HG02870 (cell line): ENCODE results near the gene TIAM1.

ENCODE experiments used
- ATAC-seq: cut with Tn5 transposase; IDR thresholded peaks from one replicate; pipeline ENCODE4 v1.9.1; 2021; ENCODE audit warnings: mild to moderate bottlenecking, moderate library complexity; ENCODE audit not compliant: unreplicated experiment

The TIAM1 gene

GRCh38 chr21:31290765-31291164, 53.3 kb downstream of the TIAM1 start:
- no peak for ATAC-seq

GRCh38 chr21:31289702-31290101, 54.4 kb downstream of the TIAM1 start:
- ATAC-seq, result no peak

GRCh38 chr21:31288191-31288590, 55.9 kb downstream of the TIAM1 start:
- ATAC-seq, result no peak

- no peak for ATAC-seq
Observed at GRCh38 chr21:31287201-31287600, 56.9 kb downstream of the TIAM1 start.

- ATAC-seq, result no peak
Observed at GRCh38 chr21:31286621-31287020, 57.4 kb downstream of the TIAM1 start.

- no peak for ATAC-seq
Observed at GRCh38 chr21:31284797-31285397, 59.2 kb downstream of the TIAM1 start.

DNA sequence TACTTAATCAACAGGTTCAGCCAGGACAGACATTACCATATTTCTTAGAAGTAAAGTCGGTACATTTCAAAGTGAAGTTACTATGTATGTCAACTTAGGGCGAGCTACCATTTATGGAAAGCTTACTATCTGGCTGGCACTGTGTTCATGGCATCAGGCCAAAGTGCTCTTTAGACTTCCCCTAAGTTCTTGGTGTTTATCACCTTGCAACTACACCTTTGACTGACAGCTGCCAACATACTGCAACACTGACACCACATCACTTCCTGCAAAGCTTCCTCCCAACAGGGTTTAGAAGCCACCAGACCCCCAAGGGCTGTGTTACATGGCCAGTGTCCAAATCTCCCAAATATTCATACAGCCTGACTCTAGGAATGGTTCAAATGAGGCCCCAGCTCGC, 61.0 kb downstream of the TIAM1 start:
- ATAC-seq, result no peak

DNA sequence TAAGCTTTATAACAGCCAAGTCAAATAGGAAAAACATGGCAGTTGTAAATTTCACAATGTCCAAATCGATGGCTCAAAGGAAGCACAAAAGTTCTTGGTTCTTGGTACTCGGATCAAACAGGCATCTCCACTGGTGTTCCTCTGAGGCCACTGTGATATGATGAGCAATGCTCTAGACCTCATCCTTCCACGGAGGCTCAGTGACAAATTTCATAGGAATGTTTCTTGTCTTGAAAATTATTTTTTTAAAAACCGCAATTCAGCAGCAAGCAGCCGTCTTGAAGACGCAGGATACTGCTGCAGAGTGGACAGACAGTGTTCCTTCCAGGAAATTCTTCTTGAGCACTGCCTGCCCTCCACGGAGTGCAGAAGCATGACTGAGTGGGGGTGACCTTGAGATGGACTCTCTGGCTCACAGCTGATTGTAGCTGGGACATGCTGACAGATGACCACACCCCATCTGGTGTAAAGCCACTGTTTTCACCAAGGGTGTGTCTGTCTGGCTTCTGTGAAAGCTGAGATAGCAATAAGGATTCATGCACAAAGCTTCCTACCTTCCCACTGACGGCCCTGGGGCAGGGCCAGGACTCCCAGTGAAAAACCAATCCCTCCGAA, 61.9 kb downstream of the TIAM1 start:
- ATAC-seq, result no peak

DNA sequence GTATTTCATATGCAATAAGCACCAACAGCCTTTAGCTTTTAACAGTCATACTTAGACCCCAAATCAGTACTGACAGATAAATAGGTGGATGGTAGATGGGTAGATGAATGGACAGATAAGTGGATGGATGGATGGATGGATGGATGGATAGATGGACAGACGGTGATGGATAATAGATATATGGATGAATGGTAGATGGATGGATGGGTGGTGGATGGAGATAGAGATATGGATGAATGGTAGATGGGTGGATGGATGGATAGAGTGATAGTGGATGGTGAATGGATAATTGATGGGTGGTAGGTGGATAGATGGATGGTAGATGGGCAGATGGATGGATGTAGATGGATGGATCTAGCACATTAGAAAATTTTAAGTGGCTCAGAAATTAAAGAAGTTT, 62.5 kb downstream of the TIAM1 start:
- no peak for ATAC-seq

DNA sequence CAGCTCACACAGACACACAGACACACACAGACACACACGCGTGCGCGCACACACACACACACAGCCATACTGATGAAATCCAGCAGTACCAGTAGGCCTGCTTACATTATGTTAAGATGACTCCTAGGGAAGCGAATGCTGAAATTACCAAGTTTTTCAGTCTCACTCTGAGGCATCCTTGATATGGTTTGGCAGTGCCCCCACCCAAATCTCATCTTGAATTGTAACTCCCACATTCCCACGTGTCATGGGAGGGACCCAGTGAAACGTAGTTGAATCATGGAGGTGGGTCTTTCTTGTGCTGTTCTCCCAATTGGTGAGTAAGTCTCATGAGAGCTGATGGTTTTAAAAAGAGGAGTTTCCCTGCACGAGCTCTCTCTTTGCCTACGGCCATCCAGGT, 64.1 kb downstream of the TIAM1 start:
- no peak for ATAC-seq

GRCh38 chr21:31279214-31279613, 64.8 kb downstream of the TIAM1 start:
- ATAC-seq, result no peak

DNA sequence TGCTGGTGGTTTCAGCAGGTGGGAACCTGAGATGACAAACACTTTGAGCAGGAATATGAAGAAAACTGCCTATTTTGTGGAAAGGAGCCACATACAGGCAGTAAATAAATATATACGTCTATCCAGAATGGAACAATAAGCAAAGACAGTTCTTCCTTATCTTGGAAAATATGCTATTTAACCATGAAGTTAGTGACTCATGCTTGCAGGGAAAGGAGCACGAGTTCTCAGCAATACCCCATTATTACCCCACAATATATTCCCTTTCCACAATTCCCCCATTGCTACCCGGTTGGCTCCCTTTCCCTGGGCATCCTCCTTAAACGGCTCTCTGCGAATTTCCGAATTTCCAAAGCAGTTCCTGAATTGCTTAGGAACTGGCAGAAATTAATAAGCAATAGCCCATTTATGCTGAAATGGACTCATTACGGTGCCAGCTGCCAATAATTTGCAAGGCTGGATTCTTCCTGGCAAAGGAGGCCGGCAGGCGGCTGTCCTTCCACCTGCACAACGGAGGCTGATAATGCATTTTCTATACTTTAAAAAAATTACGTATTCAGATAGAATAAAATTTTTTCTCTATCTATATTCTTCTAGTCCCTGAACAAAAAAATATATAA, 65.4 kb downstream of the TIAM1 start:
- no peak for ATAC-seq

GRCh38 chr21:31276663-31277062, 67.4 kb downstream of the TIAM1 start:
- ATAC-seq, result no peak

DNA sequence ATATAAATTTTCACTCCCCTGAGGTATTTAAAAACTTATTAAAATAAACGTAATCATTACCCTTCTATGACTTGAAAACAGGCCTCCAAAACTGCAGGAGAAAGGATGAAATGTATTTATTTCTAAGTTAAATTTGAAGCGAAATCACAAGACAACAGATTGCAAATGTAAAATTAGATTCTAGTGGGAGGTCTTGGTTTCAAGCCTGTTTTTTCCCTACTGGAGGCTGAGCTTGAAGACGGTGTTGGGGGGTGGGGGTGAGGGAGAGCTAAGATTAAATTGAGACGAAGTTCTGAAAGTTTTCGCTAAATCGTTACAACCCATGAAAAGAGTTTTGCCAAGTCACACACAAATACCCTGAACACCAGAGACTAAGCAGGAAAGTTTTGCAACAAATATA, 68.2 kb downstream of the TIAM1 start:
- ATAC-seq, result no peak

GRCh38 chr21:31273278-31273677, 70.8 kb downstream of the TIAM1 start:
- ATAC-seq, result no peak

GRCh38 chr21:31268090-31268489, 76.0 kb downstream of the TIAM1 start:
- ATAC-seq, result no peak

DNA sequence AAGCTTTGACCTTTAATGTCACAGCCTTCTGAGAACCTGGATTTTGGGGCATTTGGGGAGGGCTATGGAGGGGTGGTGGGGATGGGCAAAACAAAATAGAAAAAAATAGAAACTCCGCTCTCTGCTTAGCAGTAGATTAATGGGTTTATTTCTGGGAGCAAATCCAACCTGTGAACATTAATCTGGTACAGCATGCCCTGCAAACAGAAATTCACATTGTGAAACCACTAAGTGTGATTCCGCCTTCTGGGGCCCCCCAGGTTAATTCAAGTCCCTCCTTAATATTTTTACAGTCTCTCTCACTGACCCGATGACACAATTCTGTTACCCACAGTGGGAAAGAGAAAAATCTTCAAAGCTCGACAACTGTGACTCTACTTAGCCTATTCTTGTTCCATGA, 76.4 kb downstream of the TIAM1 start:
- ATAC-seq, result no peak

GRCh38 chr21:31266241-31266640, 77.8 kb downstream of the TIAM1 start:
- ATAC-seq, result no peak

DNA sequence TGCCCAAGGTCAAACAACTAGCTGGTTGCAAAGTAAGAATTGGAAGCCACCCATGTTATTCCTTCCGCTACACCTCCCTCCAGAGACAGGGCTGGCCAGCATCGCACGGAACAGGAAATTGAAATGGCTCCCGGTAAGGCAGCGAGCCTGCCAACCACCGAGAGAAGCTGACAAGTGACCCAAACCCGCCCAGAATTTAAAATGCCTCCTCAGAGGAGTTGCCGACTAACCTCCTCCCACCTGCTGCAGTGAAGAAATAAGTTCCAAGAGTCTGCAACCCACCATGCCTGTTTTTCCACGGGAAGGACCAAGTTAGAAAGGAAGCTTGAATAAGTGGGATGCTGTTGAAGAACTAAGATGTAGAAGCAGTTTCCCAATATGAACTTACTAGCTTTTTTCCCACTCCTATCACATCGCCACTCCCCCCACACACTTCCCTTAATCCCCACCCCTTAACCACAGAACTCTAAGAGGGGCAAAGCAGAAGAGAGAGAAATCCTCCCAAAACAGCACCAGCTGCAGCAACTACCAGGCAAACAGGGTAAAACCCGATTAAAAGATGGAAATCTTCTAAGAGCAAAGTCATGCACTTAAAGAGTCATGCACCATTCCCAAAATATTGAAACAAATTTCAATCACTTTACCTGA, 78.6 kb downstream of the TIAM1 start:
- no peak for ATAC-seq

GRCh38 chr21:31264574-31264973, 79.5 kb downstream of the TIAM1 start:
- no peak for ATAC-seq

GRCh38 chr21:31262728-31263127, 81.3 kb downstream of the TIAM1 start:
- ATAC-seq, result no peak

DNA sequence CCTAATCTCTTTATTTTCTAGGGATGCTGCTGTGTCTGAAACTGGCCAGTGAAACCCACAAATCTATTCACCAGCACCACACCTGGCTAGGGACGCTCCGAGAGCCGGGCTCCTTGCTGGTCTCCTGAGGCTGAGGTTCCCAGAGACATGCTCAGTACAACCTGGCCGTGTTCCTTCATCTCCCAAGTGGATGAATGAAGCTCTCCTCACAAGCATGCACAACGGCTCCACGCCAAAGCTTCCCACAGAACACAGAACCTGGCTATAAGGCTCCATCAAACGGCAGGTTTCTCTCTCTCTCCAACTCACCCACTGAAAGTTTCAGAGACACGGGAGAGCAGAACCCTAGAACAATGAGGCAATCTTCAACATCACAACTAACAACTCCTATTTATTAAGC, 82.3 kb downstream of the TIAM1 start:
- no peak for ATAC-seq
